Esophagus mucosa (tissue), 1 donor: ENCODE results near the gene ADAMTS17. TPM values are rescaled to one million over a fixed set of nuclear protein-coding genes. Genes with fewer than 3 reads are reported as not detected.

Experiments
- ATAC-seq: fragments of 200-7000 bp; cut with Tn5 transposase; one replicate; pipeline ENCODE4 v1.9.1; 2020
- total RNA-seq: library from RNA; stranded (reverse); gene quantifications from one replicate; pipeline ENCODE4 v1.2.4, GENCODE V29; 2023
- donor health status: DM: yes; HTN: yes; CAD: no.

The ADAMTS17 gene
- total RNA-seq, 1 donor from 2014 or later, result 4.0 TPM

- ATAC-seq, result no peak
Observed at GRCh38 chr15:99966815-99967214, 375.0 kb downstream of the ADAMTS17 start.

GRCh38 chr15:99965376-99965775, 376.4 kb downstream of the ADAMTS17 start:
- ATAC-seq, result no peak

GRCh38 chr15:99963976-99964375, 377.8 kb downstream of the ADAMTS17 start:
- no peak for ATAC-seq

DNA sequence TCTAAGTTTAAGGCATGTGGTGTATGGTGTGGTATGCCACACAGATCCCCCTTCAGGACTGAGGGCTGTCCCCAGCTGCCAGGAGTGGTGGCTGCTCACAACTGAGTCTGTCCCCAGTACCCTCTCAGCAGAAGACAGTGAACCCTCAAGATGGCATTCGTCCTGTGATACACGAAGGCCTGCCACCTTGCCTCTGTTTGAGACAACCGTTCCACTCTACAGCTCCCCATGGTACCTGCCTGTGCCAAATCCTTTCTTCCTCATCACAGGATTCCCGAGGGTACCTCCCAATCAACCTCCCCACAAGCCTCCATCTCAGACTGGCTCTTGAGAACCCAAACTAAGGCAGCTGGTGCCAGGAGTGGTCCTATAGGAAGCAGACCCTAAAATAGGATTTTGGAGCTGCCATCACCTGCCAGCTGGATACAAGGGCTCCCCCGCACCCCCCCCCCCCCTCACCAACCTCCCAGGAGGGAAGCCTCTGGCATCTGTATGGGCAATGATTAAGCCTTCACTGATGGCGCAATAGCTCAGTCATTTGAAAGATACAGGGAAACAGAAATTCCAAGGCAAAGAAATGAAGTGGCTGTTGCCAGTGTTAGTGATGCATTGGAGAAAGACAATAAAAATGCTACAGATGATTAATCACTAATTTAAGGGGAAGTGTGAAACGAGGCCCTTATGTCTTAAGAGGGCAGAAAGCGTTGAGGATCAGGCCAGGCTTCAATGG, 378.5 kb downstream of the ADAMTS17 start:
- ATAC-seq, result peak; percentile 56

GRCh38 chr15:99962006-99962561, 379.7 kb downstream of the ADAMTS17 start:
- ATAC-seq, result no peak

DNA sequence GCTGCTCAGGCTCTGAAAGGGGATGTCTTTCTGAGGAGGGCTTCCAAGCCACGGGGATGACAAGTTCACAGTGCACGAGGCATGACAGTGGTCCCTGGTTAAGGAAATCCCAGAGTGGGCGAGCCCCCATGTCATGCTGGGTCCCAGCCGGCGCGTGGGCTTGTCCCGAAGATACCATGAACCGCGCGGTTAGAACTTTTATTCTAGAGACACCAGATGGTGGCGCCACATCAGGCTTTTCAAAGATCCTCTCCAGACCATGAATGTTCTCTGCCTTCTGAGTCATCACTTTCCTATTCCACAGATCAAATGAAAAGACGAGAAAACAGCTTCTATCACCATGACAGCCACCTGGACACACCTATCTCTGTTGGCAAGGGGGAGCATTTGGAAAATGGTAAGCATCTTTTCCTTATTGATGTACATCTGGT, 380.7 kb downstream of the ADAMTS17 start:
- peak; percentile 47 for ATAC-seq

- no peak for ATAC-seq
Observed at GRCh38 chr15:99959326-99959725, 382.4 kb downstream of the ADAMTS17 start.

- ATAC-seq, result no peak
Observed at GRCh38 chr15:99958426-99959097, 383.2 kb downstream of the ADAMTS17 start.

DNA sequence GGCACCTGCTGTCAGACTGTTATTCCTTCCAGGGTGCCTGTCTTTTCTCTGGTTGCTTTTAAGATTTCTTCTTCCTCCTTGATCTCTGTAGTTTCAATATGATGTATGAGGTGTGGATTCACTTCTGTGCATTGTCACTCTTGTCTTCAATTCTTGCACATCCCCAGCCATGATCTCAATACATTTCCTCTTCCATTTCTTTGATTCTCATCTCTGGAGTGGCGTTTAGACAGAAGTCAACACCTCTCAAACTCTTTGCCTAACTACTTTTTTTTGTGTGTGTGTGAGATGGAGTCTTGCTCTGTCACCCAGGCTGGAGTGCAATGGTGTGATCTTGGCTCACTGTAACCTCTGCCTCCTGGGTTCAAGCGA, 384.1 kb downstream of the ADAMTS17 start:
- no peak for ATAC-seq

DNA sequence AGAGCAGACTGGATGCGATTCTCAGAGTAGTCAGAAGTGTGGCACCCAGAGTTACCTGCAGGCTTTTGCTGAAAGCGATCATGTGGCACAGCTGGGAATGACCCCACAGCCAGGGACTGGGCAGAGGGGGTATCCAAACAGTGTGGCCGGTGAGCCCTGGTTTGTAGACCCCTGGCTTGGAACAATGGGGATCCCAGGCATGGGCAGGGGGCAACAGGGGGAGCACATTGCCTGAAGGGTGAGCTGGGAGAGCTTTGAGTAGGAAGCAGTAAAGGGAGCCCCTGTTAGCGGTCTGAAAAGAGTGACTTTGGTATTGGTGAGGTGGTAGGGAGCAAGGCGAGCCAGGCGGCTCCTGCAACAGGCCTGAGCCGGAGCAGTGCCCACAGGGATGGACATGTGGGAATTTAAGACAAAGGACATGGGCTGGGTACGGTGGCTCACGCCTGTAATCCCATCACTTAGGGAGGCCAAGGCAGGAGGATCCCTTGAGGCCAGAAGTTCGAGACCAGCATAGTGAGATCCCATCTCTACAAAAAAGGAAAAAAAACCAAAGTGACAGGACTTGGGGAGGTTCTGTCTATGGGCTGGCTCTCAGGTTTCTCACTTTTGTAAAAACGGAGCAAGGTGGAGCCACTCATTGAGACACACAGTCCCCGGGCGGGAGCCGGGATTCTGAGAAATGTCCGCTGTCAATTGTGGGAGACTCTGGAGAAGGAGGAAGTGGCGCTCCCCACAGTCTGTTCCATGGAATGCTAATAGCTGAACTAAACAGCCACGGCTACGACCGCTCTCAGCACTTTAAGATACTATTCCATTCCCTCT, 384.7 kb downstream of the ADAMTS17 start:
- no peak for ATAC-seq

GRCh38 chr15:99956022-99956775, 385.6 kb downstream of the ADAMTS17 start:
- ATAC-seq, result peak; percentile 96

- no peak for ATAC-seq
Observed at GRCh38 chr15:99955532-99955931, 386.2 kb downstream of the ADAMTS17 start.

GRCh38 chr15:99955181-99955525, 386.6 kb downstream of the ADAMTS17 start:
- peak; percentile 24 for ATAC-seq

DNA sequence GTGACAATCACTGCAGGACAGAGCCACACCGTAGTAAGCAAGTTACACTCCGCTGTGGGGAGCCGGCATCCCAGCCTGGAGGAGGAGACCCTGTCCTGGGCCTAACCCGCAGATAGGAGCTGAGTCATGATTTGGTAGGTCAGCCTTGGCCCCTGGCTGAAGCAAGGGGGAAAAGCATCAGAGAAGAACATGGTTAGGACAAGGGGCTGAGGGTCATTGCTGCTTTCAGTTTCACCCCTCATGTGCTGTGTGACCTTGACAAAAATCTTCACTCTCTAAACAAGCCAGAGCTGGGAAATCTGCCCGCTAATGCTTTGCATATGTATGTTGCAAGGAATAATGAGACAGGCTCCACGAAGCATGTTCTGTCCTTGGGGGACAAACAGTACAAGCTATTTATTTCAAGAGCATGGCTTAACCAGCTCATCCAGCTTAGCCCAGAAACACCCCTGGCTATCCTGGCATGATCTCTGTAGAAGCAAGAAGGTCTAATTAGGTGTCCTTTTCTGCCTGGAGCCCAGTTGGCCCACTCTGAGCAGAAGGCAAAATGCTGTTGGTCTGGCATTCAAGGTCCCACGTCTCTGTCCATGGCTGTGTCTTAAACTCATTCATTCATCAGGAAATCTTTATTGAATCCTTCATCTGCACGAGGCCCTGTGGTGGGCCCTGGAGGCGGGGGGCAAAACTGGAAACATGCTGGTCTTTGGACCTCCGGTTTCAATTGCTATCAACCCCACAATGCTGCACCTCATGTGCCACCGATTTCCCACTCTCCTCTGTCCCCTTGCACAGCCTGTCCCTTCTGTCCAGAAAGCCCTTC, 387.2 kb downstream of the ADAMTS17 start:
- ATAC-seq, result no peak

- ATAC-seq, result no peak
Observed at GRCh38 chr15:99953886-99954285, 387.9 kb downstream of the ADAMTS17 start.

- no peak for ATAC-seq
Observed at GRCh38 chr15:99951511-99951910, 390.3 kb downstream of the ADAMTS17 start.

GRCh38 chr15:99944131-99944530, 397.6 kb downstream of the ADAMTS17 start:
- ATAC-seq, result no peak

GRCh38 chr15:99943466-99943865, 398.3 kb downstream of the ADAMTS17 start:
- no peak for ATAC-seq

DNA sequence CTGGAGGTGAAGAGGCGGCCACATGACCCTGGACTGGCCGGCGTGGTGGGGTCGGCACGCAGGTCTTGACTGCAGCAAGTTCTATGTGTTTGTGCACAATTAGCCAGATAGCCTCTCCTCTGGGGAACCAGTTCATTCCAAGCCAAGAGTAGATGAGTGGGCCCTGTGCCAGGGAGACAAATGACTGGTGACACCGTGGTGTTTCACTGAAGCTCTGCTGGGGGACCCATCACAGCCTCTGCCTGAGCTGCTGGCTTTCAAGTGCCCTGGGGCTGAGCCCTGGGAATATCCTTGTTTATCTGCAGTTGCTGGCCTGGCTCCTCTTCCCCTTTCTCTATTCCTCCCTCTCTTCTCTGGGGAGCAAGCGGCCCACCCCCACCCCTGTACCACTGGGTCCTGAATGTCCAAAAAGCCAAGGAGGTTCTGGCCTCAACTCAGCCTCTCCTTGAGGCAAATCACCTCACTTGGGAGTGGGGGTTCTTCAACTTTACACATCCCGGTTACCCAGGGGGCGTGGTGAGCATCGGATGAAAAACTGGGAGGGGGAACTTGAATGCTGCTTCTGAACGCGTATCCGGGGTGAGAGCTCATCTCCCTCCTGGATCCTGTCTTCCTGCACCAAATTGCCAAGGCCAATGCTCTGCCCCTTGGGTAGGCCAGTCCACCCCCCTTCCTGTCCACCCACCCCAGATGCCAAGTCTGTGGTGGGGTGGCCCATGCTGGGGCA, 408.9 kb downstream of the ADAMTS17 start:
- ATAC-seq, result no peak

DNA sequence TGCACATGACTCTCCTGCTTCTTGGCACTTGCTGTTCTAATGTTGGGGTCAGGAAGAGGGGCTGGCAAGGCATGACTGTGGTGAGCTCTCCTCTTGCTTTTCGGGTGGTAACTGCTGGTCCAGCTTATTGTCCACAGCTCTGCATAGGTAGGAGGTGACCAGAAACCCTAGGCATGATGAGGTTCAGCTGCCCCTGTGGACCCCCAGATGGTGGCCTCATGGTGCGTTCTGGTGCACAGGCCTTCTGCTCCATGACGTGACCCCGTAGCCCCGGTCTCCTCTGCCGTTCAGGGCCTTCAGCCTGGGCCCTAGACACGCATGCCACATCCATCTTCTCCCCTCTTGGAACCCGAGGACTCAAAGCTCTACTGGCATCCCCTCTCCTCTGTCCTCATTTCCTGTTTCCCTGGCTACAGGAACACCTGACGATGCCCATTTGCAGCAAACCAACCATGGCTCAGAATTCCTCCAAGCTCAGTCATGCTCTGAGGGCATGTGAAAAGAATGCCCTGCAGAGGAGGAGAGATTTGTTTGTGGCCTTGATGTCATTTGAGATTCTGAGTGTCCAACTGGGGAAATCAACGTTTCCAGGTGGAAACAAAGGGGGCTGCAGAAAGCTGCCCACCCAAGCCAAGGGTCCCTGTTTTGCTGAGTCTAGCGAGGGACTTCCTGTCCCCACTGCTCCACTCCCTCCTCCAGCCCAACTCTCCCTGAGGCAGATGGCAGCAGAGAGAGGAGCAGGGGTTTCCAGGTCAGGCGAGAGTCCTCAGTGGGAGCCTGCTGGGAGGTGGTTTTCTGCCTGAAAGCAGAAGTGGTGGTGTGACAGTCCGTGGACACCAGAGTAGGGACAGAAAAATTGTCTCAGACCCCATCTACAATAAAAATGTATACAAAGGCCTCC, 409.8 kb downstream of the ADAMTS17 start:
- ATAC-seq, result no peak
